GM23338 (cell line): ENCODE data around the gene BCL2L13. TPM values are rescaled to one million over a fixed set of nuclear protein-coding genes. Genes with fewer than 3 reads are reported as not detected.
A peak's percentile ranks its signal among the peaks of the same experiment; 100 is the strongest.

Experiments
- ATAC-seq: fragments of 200-7000 bp; cut with Tn5 transposase; 3 replicates; pipeline ENCODE4 v1.9.1; 2020
- DNase-seq: peaks from one replicate; pipeline ENCODE4 v3.0.0-alpha.2; 2015; ENCODE audit warnings: low spot score
- H2AFZ ChIP-seq: fragments of 200-600 bp; sonication (generic); 2 replicates; pipeline ENCODE4 v1.8.0; 2016; ENCODE audit warnings: antibody characterized with exemption, mild to moderate bottlenecking, moderate library complexity
- H3F3A ChIP-seq: fragments of 200-600 bp; sonication (generic); replicated peaks from 2 replicates; pipeline ENCODE4 v1.8.0; 2017; ENCODE audit warnings: antibody characterized with exemption, mixed run types, low read depth
- H3K27ac ChIP-seq: fragments of 200-600 bp; sonication (generic); 2 replicates; pipeline ENCODE4 v1.6.1; 2016; ENCODE audit warnings: low read depth
- H3K27me3 ChIP-seq: fragments of 200-600 bp; sonication (generic); 2 replicates; pipeline ENCODE4 v1.8.0; 2016; ENCODE audit warnings: mild to moderate bottlenecking, mixed run types, moderate library complexity; ENCODE audit not compliant: insufficient read depth
- H3K36me3 ChIP-seq: fragments of 200-600 bp; sonication (generic); 2 replicates; pipeline ENCODE4 v1.8.0; 2016; ENCODE audit warnings: mild to moderate bottlenecking; ENCODE audit not compliant: insufficient read depth
- H3K4me1 ChIP-seq: fragments of 200-600 bp; sonication (generic); 2 replicates; pipeline ENCODE4 v1.8.0; 2016; ENCODE audit warnings: mild to moderate bottlenecking, moderate library complexity; ENCODE audit not compliant: insufficient read depth
- H3K4me2 ChIP-seq: fragments of 200-600 bp; sonication (generic); 2 replicates; pipeline ENCODE4 v1.7.1; 2017; ENCODE audit warnings: mixed run types
- H3K4me3 ChIP-seq: fragments of 200-600 bp; sonication (generic); 2 replicates; pipeline ENCODE4 v1.6.1; 2016; ENCODE audit warnings: mixed run types
- H3K79me2 ChIP-seq: fragments of 200-600 bp; sonication (generic); replicated peaks from 2 replicates; pipeline ENCODE4 v1.8.0; 2017; ENCODE audit warnings: mild to moderate bottlenecking; ENCODE audit not compliant: insufficient read depth
- H3K9me2 ChIP-seq: fragments of 200-600 bp; sonication (generic); 2 replicates; pipeline ENCODE4 v1.8.0; 2017; ENCODE audit not compliant: insufficient read depth
- H4K20me1 ChIP-seq: fragments of 200-600 bp; sonication (generic); replicated peaks from 2 replicates; pipeline ENCODE4 v1.8.0; 2017; ENCODE audit warnings: mild to moderate bottlenecking; ENCODE audit not compliant: insufficient read depth
- H3K27ac Mint-ChIP-seq: 2 replicates; pipeline ENCODE4 v1.8.0; 2020; ENCODE audit warnings: inconsistent platforms, mild to moderate bottlenecking, moderate library complexity, mixed read lengths
- H3K27me3 Mint-ChIP-seq: 3 replicates; pipeline ENCODE4 v1.8.0; 2022; ENCODE audit warnings: low read depth, mild to moderate bottlenecking, moderate library complexity, mixed read lengths, inconsistent platforms; ENCODE audit not compliant: insufficient read depth, poor library complexity
- H3K36me3 Mint-ChIP-seq: 3 replicates; pipeline ENCODE4 v1.8.0; 2021; ENCODE audit warnings: low read depth, mild to moderate bottlenecking, inconsistent platforms, moderate library complexity, mixed read lengths
- H3K4me1 Mint-ChIP-seq: 3 replicates; pipeline ENCODE4 v1.8.0; 2020; ENCODE audit warnings: mild to moderate bottlenecking, inconsistent platforms, mixed read lengths
- H3K4me3 Mint-ChIP-seq: 3 replicates; pipeline ENCODE4 v1.8.0; 2021; ENCODE audit warnings: moderate library complexity, mild to moderate bottlenecking, inconsistent platforms, mixed read lengths
- H3K9me3 Mint-ChIP-seq: 3 replicates; pipeline ENCODE4 v1.8.0; 2020; ENCODE audit warnings: moderate library complexity, mild to moderate bottlenecking, inconsistent platforms, mixed read lengths
- CREB1 ChIP-seq: fragments of 250-450 bp; sonication (Bioruptor Pico); IDR thresholded peaks from 2 replicates; pipeline ENCODE4 v1.5.0; 2020; ENCODE audit warnings: low read depth, mild to moderate bottlenecking, moderate library complexity
- CTCF ChIP-seq, 2 experiments: fragments of 200-600 bp in 1 of 2; sonication (generic) in 1 of 2; conservative IDR thresholded peaks; 2 replicates each; pipeline versions ENCODE4 v1.5.1 to v1.6.1; 2016 to 2017; ENCODE audit warnings: antibody characterized with exemption in 2 of 2, low read depth in 2 of 2, mild to moderate bottlenecking in 2 of 2, moderate library complexity in 1 of 2
- ETS1 ChIP-seq: IDR thresholded peaks from 2 replicates; pipeline ENCODE4 v1.6.1; 2016; ENCODE audit warnings: antibody characterized with exemption
- NANOG ChIP-seq: IDR thresholded peaks from 2 replicates; pipeline ENCODE4 v1.6.1; 2016; ENCODE audit warnings: antibody characterized with exemption, borderline replicate concordance
- POLR2AphosphoS5 ChIP-seq: IDR thresholded peaks from 2 replicates; pipeline ENCODE4 v1.6.1; 2016; ENCODE audit warnings: antibody characterized with exemption, low read depth
- STAT1 ChIP-seq: IDR thresholded peaks from one replicate; pipeline ENCODE4 v1.6.1; 2016; ENCODE audit warnings: antibody characterized with exemption; ENCODE audit not compliant: unreplicated experiment
- ZNF114 ChIP-seq: fragments of 250-450 bp; sonication (Bioruptor Pico); IDR thresholded peaks from 2 replicates; pipeline ENCODE4 v1.5.0; 2020; ENCODE audit warnings: mild to moderate bottlenecking, moderate library complexity
- ZNF331 ChIP-seq: fragments of 250-450 bp; sonication (Bioruptor Pico); IDR thresholded peaks from 2 replicates; pipeline ENCODE4 v1.5.0; 2020; ENCODE audit warnings: low read depth, mild to moderate bottlenecking, moderate library complexity
- polyA plus RNA-seq: library from polyadenylated mRNA; unstranded; fragments of >200 nt; fragmentation: Nextera tagmentation; extraction: Ambion mirVana; gene quantifications from 2 replicates; pipeline ENCODE4 v1.2.1, GENCODE V29; 2016
- total RNA-seq: library from RNA; depleted of rRNA; stranded (reverse); fragments of >200 nt; shearing (Covaris generic); gene quantifications from 2 replicates; pipeline ENCODE4 v1.2.3, GENCODE V29; 2014

BCL2L13 gene
- total and polyA plus RNA-seq, 2 experiments from 2014 or later = 22.4 to 32.3 TPM

GRCh38 chr22:17751596-17751995, 113.0 kb downstream of the BCL2L13 start:
- H3K4me3 ChIP-seq = no peak overlapping the region
- DNase-seq (no peak), ATAC-seq (peak; percentile 6; the same call in 1 of the 3 replicates)
- H3K4me1 ChIP-seq = no peaks in the 10 kb centered on the region
- no peaks in the 10 kb centered on the region for H3K9me3 Mint-ChIP-seq
- H3K27me3 ChIP-seq = no peaks in the 10 kb centered on the region
- H3K27ac Mint-ChIP-seq = peak overlapping the region; percentile 46; the same call in 1 of the 2 replicates
- no peaks in the 10 kb centered on the region for H4K20me1 ChIP-seq
- TF ChIP-seq POLR2AphosphoS5 (no peak), STAT1 (no peak), CTCF (conservative IDR thresholded peaks at IDR 0.05; ENCODE audit: low read depth in 2 of 2) (no peak), ETS1 (no peak), NANOG (no peak)
- H3K36me3 Mint-ChIP-seq = 0 out of 3 replicates have a peak, but pooled peaks cover 3% of the 10 kb centered on the region
- H3K4me2 ChIP-seq = no peak overlapping the region
- peaks cover 11% of the 10 kb centered on the region for H3K27me3 Mint-ChIP-seq
- H3K9me2 ChIP-seq = no peaks in the 10 kb centered on the region
- no peaks in the 10 kb centered on the region for H3K36me3 ChIP-seq
- H2AFZ ChIP-seq = no peak overlapping the region
- peaks cover 7% of the 10 kb centered on the region; the same call in 1 of the 2 replicates for H3K79me2 ChIP-seq
- peaks cover under 1% of the 10 kb centered on the region; the same call in 1 of the 3 replicates for H3K4me1 Mint-ChIP-seq
- H3F3A ChIP-seq = peaks cover 7% of the 10 kb centered on the region; the same call in 1 of the 2 replicates
- no peak overlapping the region for H3K4me3 Mint-ChIP-seq
- no peak overlapping the region for H3K27ac ChIP-seq

GRCh38 chr22:17753401-17753989, 114.9 kb downstream of the BCL2L13 start:
- DNase-seq = no peak

More at GRCh38 chr22:17753401-17753989, 114.9 kb downstream of the BCL2L13 start:
- Histone ChIP-seq H3K9me2 (no peaks in the 10 kb centered on the region), H3K79me2 (peaks cover 19% of the 10 kb centered on the region), H3K4me2 (no peak overlapping the region), H3K36me3 (no peaks in the 10 kb centered on the region), H3K4me1 (no peaks in the 10 kb centered on the region), H3K27ac (no peak overlapping the region), H2AFZ (no peak overlapping the region), H3K4me3 (no peak overlapping the region), H4K20me1 (no peaks in the 10 kb centered on the region), H3F3A (peaks cover 7% of the 10 kb centered on the region; the same call in 1 of the 2 replicates), H3K27me3 (no peaks in the 10 kb centered on the region)
- TF ChIP-seq CREB1 (no peak), STAT1 (no peak), ETS1 (no peak), ZNF331 (no peak), ZNF114 (no peak), CTCF (conservative IDR thresholded peaks at IDR 0.05; ENCODE audit: low read depth in 2 of 2) (no peak)
- Mint-ChIP-seq H3K4me1 (no peaks in the 10 kb centered on the region), H3K9me3 (no peaks in the 10 kb centered on the region), H3K4me3 (no peak overlapping the region), H3K27ac (no peak overlapping the region), H3K36me3 (peaks cover 3% of the 10 kb centered on the region; the same call in 1 of the 3 replicates), H3K27me3 (peaks cover 7% of the 10 kb centered on the region)
- ATAC-seq = no peak
